Esophagus mucosa (tissue), 1 donor: ENCODE results near the gene FA2H. TPM values are rescaled to one million over a fixed set of nuclear protein-coding genes. Genes with fewer than 3 reads are reported as not detected.
A peak's percentile ranks its signal among the peaks of the same experiment; 100 is the strongest.
"Not testable (repeated sequence)": the region's sequence is repeated elsewhere in the genome, so short reads cannot be mapped to it uniquely, and the experiment has no call there.

ENCODE experiments used
- ATAC-seq: fragments of 200-7000 bp; cut with Tn5 transposase; one replicate; pipeline ENCODE4 v1.9.1; 2020
- total RNA-seq: library from RNA; stranded (reverse); gene quantifications from one replicate; pipeline ENCODE4 v1.2.4, GENCODE V29; 2023
- donor health status: DM: yes; HTN: yes; CAD: no.

The FA2H gene
- total RNA-seq, 1 donor from 2014 or later, result 1.3 TPM

DNA sequence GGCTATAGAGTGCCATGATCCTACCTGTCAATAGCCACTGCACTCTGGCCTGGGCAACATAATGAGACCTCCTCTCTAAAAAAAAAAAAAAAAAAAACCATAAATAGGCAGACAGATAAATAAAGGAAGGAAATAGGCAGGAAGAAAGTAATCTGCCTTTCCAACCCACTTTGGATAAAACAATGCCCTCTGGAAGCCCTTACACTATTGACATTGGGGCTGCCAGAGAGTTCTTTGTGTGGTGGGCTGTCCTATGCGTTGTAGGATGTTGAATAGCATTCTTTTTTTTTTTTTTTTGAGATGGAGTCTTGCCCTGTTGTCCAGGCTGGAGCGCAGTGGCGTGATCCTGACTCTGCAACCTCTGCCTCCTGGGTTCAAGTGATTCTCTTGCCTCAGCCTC lies 100.7 kb downstream of the FA2H start:
- ATAC-seq, result no peak

DNA sequence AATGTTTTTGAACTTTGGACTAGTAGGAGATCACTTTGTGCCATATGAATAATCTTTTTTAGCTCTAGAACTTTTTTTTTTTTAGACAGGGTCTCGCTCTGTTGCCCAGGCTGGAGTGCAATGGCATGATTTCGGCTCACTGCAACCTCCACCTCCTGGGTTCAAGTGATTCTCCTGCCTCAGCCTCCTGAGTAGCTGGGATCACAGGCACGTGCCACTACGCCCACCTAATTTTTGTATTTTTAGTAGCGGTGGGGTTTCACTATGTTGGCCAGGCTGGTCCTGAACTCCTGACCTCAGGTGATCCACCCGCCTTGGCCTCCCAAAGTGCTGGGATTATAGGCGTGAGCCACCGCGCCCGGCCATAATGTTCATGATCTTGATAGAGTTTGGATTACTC lies 105.7 kb downstream of the FA2H start:
- not testable (repeated sequence) for ATAC-seq

DNA sequence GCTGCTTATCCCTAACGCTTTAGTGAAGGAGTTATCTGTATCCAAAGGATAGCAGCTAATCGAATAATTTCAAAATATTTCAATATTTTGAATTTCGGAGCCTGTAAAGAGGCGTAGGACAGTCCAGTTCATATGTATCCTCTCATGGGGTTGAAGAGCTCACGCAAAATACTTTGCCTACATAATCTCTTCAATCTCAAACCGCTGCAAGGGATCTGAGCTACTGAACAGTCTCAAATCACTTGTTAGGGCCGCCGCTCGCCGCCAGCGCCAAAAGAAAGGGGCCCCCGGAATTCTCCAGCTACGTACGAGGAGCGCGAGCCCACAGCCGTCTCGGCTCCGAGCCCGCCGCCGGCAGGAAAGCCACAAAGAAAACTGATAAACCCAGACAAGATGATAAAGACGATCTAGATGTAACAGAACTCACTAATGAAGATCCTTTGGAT lies 107.3 kb downstream of the FA2H start:
- no peak for ATAC-seq

DNA sequence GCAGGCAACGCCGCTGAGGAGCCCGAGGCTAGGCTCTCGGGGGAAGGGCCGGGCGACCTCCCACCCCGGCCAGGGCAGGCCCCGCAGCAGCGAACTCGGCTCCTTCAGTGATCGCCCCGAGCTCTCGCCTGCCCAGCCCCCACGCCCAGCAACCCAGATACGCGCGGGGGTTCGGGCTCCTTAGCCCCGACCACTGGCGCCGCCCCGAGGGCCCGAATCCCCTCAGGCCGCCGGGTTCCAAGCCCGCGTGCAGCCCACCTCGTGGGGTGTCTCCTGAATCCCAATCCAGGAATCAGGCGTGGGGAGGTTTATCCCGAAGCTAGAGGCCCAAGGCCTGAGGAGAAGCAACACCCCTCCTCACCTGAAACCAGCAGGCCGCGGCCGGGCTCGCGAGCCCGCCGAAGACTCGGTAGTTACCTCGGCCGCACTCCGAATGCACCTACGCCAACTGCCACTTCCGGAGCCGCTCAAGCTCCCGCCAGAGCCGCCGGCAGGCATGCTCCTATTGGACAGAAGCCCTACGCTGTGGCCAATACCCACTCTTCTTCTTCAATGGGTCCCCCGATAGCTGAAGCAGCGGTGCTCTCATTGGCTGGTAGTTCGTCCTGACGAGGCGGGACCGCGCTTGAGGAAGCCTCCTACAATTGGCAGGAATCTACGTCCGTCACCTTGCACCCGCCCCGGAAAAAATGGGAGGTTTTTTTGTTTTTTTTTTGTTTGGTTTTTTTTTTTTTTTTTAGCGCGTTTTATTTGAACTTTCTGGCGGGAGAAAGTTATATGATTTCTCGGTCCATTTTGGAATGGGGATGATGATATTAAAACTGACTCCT lies 108.0 kb downstream of the FA2H start, which contains the start of gene RFWD3:
RFWD3 (minus strand) TSS at position 453 of the 830 bp plus-strand sequence. CDS start 5,428 bp downstream, outside the sequence.
- ATAC-seq, result peak; percentile 100

DNA sequence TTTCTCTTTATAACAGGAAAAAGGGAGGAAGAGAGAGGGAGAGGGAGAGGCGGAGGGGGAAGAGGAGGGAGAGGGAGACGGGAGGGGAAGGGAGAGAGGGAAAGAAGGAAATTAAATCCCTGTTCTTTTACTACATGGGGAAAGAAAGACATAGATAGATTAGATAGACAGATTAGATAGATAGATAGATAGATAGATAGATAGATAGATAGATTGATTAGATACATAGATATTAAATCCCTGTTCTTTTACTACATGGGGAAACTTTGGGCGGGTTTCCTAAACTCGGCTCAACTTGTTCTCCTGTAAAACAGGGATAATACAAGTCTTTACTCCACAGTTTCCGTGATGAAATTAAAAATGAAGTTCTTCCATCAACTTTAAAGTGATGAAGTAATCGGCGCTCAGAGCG lies 108.6 kb downstream of the FA2H start:
- no peak for ATAC-seq

Other genes with a start within 250 kb of the FA2H start
- 54.6 TPM for gene GLG1, start 167.7 kb downstream of the FA2H start, total RNA-seq
- 23.9 TPM for gene RFWD3, start 107.9 kb downstream of the FA2H start, total RNA-seq
- gene MLKL, start 74.0 kb downstream of the FA2H start, total RNA-seq, result 12.4 TPM
- gene WDR59, start 210.3 kb upstream of the FA2H start, total RNA-seq, result 38.3 TPM
- gene ZNRF1, start 224.2 kb upstream of the FA2H start, total RNA-seq, result 42.5 TPM